ENCODE results near the gene PEX14.
A peak's percentile ranks its signal among the peaks of the same experiment; 100 is the strongest.
"Not testable (repeated sequence)": the region's sequence is repeated elsewhere in the genome, so short reads cannot be mapped to it uniquely, and the experiment has no call there.

PEX14 gene

DNA sequence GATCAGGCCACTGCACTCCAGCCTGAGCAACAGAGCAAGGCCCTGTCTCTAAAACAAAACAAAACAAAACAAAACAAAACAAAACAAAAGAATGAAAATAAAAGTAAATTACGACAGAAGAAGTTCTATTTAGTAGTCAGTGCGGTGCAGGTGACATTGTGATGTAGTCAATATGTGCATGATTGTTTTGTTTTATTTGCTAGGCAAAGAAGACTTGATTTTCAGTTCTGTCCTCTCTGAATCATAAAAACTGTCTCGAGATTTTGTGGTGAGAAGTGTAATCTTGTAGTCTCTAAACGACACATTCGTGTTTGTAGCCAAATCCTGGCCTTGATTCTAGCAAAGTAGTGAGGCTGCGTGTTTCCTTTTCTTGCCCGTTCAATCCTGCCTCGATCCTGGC, 23.5 kb downstream of the PEX14 start:
- no peak overlapping the region for H3K27ac Mint-ChIP-seq
- peaks cover 13% of the 10 kb centered on the region for H3K36me3 Mint-ChIP-seq (ENCODE audit: low read depth)
- H3K4me3 Mint-ChIP-seq, result no peak overlapping the region
- H3K27me3 Mint-ChIP-seq, result no peaks in the 10 kb centered on the region
- no peaks in the 10 kb centered on the region for H3K9me3 Mint-ChIP-seq
- H3K4me1 Mint-ChIP-seq (ENCODE audit: low read depth), result peaks cover 61% of the 10 kb centered on the region

DNA sequence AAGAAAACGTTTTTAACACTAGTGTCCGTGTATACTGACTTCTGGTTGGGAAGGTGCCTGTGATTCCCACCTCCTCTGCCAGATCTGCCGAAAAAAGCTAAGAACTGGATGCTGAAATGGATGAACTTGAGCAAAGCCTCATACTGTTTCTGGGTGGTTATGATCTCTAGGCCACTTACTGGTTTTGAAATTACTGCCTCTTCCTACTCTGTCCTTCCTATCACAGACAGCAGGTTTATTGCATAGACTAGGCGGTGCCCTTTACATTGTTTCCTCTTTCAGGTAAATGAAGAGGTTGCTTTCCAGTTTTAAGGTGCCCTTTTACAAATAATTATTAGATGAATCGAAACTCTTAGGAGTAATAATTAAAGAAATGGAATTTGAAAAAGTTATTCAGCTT, 27.5 kb downstream of the PEX14 start:
- H3K4me1 Mint-ChIP-seq (ENCODE audit: low read depth), result peaks cover 34% of the 10 kb centered on the region
- H3K27ac Mint-ChIP-seq, result no peak overlapping the region
- H3K27me3 Mint-ChIP-seq, result no peaks in the 10 kb centered on the region
- H3K9me3 Mint-ChIP-seq, result no peaks in the 10 kb centered on the region
- peaks cover 5% of the 10 kb centered on the region for H3K36me3 Mint-ChIP-seq (ENCODE audit: low read depth)
- H3K4me3 Mint-ChIP-seq, result no peak overlapping the region

DNA sequence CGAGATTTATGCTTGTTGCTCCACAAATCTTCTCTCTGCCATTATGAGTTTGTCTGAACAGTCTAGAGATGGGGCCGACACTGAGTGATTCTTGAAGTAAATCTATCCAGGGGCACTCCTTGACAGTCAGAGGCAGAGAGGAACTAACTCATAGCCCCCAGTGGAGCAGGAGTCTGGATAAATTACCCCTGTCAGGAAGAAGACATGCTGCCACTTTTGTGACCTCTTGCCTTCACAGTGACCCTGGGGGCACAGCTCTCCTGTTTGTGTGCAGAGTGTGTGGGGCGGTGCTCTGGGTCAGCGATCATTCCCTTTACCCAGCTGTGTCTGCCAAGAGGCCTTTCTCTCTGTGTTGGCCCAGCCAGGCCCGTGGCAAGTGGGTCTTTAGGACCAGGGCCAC, 29.5 kb downstream of the PEX14 start:
- Mint-ChIP-seq H3K9me3 (no peaks in the 10 kb centered on the region), H3K4me1 (ENCODE audit: low read depth) (peaks cover 27% of the 10 kb centered on the region), H3K36me3 (ENCODE audit: low read depth) (no peaks in the 10 kb centered on the region), H3K27me3 (no peaks in the 10 kb centered on the region), H3K27ac (no peak overlapping the region), H3K4me3 (no peak overlapping the region)

DNA sequence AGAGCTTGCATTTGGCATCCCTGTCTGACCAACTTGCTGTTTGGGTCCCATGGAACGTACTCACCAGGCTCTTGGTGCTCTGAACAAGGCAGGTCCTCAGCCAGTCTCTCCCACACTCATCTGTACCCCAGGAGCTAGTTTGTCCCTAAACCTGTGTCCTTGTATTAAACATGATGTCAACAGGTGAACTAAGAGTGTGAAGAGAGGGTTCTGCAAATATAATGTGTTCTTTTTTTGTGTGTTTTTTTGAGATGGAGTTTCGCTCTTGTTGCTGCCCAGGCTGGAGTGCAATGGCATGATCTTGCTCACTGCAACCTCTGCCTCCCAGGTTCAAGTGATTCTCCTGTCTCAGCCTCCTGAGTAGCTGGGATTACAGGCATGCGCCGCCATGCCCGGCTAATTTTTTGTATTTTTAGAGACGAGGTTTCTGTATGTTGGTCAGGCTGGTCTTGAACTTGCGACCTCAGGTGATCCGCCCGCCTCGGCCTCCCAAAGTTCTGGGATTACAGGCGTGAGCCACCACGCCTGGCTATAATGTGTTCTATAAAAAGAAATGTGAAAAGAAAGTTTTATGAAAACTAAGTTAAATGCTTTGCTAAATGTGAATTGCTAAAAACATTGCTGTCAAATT, 31.4 kb downstream of the PEX14 start:
- not testable (repeated sequence) for H3K4me3 Mint-ChIP-seq

DNA sequence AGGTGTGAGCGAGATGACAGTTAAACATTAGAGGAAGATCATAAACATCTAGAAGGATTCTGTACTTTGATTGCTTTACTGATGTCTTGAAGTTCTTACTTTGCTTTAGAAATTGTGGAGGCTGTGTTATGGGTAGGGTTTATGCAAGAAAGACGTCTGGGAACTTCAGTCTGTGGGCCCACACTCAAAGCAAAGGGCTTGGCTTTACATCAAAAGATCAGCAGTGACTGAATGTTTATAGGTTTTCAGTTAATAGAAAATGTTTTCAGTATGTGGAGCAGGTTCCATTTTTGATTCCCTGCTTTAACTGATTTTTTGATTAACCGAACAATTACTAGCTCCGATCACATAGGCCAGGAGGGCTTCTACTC, 31.9 kb downstream of the PEX14 start:
- H3K27ac Mint-ChIP-seq, result no peak overlapping the region

More for the DNA sequence above, 31.4 kb downstream of the PEX14 start:
- not testable (repeated sequence) for H3K27ac Mint-ChIP-seq; H3K9me3 Mint-ChIP-seq; H3K27me3 Mint-ChIP-seq; H3K36me3 Mint-ChIP-seq (ENCODE audit: low read depth)
- peaks cover 41% of the 10 kb centered on the region for H3K4me1 Mint-ChIP-seq (ENCODE audit: low read depth)

DNA sequence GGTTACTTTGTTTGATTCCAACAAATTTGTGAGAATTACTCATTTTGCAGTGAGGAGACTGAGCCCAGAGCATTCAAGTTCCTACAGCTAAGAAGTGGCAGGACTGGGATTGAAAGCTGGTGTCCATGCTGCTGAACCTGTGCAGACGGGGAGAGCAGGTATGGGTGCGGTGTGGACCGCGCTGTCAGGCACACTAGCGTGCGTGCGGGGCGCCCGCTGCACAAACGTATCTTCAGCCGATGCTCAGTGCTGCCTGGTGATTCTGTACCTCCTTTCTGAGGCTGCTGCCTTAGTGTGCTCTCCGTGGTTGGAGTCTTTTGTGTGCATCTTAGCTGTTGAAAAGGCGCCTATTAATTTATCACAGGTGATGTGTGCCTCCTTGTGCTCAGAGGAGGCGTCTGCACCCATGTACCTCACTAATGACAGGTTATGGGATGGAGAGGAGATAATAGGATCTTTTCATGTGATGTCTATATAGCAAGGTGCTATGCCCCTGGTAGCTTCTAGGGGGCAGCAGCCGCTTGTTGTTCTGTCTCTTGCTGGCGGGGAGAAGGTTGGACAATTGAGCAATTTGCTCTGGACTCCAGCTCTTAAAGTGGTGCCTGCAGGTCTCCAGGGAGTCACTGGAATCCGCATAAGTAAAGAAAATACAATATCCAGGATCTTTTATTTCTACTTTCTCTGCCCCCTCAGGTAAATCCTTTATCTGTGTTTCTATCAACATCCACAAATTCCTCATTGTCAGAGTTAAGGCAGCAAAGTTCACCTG, 32.5 kb downstream of the PEX14 start:
- no peaks in the 10 kb centered on the region for H3K36me3 Mint-ChIP-seq (ENCODE audit: low read depth)
- H3K27me3 Mint-ChIP-seq, result no peaks in the 10 kb centered on the region
- peaks cover 45% of the 10 kb centered on the region for H3K4me1 Mint-ChIP-seq (ENCODE audit: low read depth)
- H3K27ac Mint-ChIP-seq, result peak overlapping the region; percentile 31
- no peaks in the 10 kb centered on the region for H3K9me3 Mint-ChIP-seq
- no peak overlapping the region for H3K4me3 Mint-ChIP-seq

More for the DNA sequence above, 31.9 kb downstream of the PEX14 start:
- no peaks in the 10 kb centered on the region for H3K36me3 Mint-ChIP-seq (ENCODE audit: low read depth)
- no peak overlapping the region for H3K4me3 Mint-ChIP-seq
- peaks cover 45% of the 10 kb centered on the region for H3K4me1 Mint-ChIP-seq (ENCODE audit: low read depth)
- H3K9me3 Mint-ChIP-seq, result no peaks in the 10 kb centered on the region
- H3K27me3 Mint-ChIP-seq, result no peaks in the 10 kb centered on the region

GRCh38 chr1:10508511-10508951, 33.8 kb downstream of the PEX14 start:
- no peak overlapping the region for H3K4me3 Mint-ChIP-seq
- peaks cover 55% of the 10 kb centered on the region for H3K4me1 Mint-ChIP-seq (ENCODE audit: low read depth)

GRCh38 chr1:10509809-10510509, 35.2 kb downstream of the PEX14 start:
- Mint-ChIP-seq H3K27ac (peak overlapping the region; percentile 90), H3K27me3 (no peaks in the 10 kb centered on the region), H3K4me1 (ENCODE audit: low read depth) (peaks cover 70% of the 10 kb centered on the region), H3K36me3 (ENCODE audit: low read depth) (no peaks in the 10 kb centered on the region), H3K9me3 (no peaks in the 10 kb centered on the region), H3K4me3 (peak overlapping the region; percentile 49)

More at GRCh38 chr1:10508511-10508951, 33.8 kb downstream of the PEX14 start:
- Mint-ChIP-seq H3K36me3 (ENCODE audit: low read depth) (no peaks in the 10 kb centered on the region), H3K9me3 (no peaks in the 10 kb centered on the region), H3K27ac (no peak overlapping the region), H3K27me3 (no peaks in the 10 kb centered on the region)

GRCh38 chr1:10510520-10511493, 36.1 kb downstream of the PEX14 start:
- Mint-ChIP-seq H3K36me3 (ENCODE audit: low read depth) (no peaks in the 10 kb centered on the region), H3K4me1 (ENCODE audit: low read depth) (peaks cover 76% of the 10 kb centered on the region), H3K4me3 (peak overlapping the region; percentile 49), H3K27ac (peak overlapping the region; percentile 90), H3K9me3 (no peaks in the 10 kb centered on the region), H3K27me3 (no peaks in the 10 kb centered on the region)

DNA sequence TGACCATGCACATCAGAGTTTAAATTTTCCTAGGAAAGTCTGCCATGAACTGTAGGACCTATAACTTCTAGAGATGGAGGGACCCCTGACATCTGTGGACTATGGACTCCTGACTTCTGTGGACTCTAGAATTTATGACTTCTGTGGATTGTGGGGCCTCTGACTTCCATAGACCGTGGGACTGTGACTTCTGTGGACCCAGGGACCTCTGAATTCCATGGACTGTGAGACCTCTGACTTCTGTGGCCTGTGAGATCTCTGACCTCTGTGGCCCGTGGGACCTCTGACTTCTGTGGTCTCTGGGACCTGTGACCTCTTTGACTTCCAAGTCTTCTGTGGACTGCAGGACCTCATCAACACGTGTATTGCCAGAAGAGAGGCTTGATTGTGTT, 36.7 kb downstream of the PEX14 start:
- H3K4me3 Mint-ChIP-seq, result peak overlapping the region; percentile 49
- H3K36me3 Mint-ChIP-seq (ENCODE audit: low read depth), result no peaks in the 10 kb centered on the region
- peaks cover 82% of the 10 kb centered on the region for H3K4me1 Mint-ChIP-seq (ENCODE audit: low read depth)
- no peaks in the 10 kb centered on the region for H3K27me3 Mint-ChIP-seq
- H3K27ac Mint-ChIP-seq, result peak overlapping the region; percentile 90
- no peaks in the 10 kb centered on the region for H3K9me3 Mint-ChIP-seq

GRCh38 chr1:10513199-10513598, 38.4 kb downstream of the PEX14 start:
- no peaks in the 10 kb centered on the region for H3K9me3 Mint-ChIP-seq

DNA sequence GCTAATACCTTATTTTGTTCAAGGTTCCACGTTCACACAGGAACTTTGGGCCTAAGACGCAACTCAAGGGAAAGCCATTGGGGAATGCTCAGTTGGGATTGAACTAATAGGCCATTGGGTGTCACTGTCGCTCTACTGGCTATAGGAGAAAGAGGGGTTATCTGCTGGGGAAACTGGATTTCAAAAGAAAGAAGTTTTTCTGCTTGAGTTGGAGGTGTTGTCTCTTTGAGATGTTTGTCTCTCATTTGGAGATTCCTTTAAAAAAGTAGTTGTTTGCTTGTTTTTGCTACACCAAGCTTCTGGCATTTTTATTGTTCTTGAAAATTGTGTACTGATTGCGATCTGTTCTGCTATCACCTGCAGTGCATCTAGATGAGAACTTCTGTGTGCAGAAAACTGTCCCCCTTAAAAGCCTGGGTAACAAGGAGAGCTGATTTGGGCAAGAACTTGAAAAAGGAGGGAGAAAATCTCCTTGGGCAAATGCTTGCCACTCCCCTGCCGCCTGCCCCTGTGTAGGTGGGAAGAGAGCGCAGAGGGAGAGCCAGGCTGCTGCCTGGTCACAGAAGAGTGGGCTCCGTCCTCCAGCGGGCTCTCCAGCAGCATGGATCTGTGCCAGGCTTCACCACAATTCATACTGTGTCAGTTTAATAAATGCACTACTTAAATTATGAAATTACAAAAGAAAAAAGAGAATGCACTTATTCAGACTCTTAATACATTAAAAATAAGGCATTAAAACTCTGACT, 39.9 kb downstream of the PEX14 start:
- Mint-ChIP-seq H3K27ac (no peak overlapping the region), H3K4me1 (ENCODE audit: low read depth) (peaks cover 81% of the 10 kb centered on the region), H3K9me3 (no peaks in the 10 kb centered on the region), H3K4me3 (no peak overlapping the region), H3K36me3 (ENCODE audit: low read depth) (peaks cover 1% of the 10 kb centered on the region), H3K27me3 (no peaks in the 10 kb centered on the region)

More at GRCh38 chr1:10513199-10513598, 38.4 kb downstream of the PEX14 start:
- peaks cover 88% of the 10 kb centered on the region for H3K4me1 Mint-ChIP-seq (ENCODE audit: low read depth)
- peak overlapping the region; percentile 66 for H3K27ac Mint-ChIP-seq
- H3K4me3 Mint-ChIP-seq, result peak overlapping the region; percentile 4
- H3K27me3 Mint-ChIP-seq, result no peaks in the 10 kb centered on the region
- H3K36me3 Mint-ChIP-seq (ENCODE audit: low read depth), result no peaks in the 10 kb centered on the region

DNA sequence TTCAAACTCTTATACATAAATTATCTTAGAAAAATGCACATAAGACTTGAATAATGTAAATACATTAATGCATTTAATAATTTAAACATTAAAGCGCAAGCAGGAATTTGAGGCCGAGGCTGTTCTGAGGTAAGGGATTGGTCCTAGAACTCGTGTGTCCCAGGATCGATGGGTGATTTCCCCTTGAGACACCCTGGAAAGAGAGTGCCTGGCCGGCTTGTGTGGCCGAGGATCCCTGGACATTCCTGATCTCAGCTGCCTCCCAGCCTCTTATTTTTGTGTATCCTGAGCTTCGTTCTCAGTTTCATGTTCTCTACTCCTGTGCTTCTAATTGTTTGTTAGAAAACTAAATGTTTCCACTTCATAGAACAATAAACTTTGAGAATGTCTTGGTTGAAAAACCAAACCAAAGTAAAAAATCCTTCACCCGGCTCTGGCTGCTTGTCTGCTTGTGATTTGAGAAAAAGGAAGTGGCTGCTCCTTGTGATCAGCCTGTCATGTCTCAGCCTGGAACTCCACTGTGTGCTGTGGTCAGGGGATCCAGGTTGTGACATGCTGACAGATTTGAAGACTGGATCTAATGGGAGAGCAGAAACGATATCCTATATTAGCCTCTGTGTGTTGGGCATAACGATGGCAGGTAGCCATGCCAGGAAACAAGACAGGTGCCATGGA, 40.7 kb downstream of the PEX14 start:
- H3K9me3 Mint-ChIP-seq, result no peaks in the 10 kb centered on the region
- H3K27me3 Mint-ChIP-seq, result no peaks in the 10 kb centered on the region
- peaks cover 74% of the 10 kb centered on the region for H3K4me1 Mint-ChIP-seq (ENCODE audit: low read depth)
- peak overlapping the region; percentile 18 for H3K4me3 Mint-ChIP-seq
- peak overlapping the region; percentile 13 for H3K27ac Mint-ChIP-seq
- peaks cover 4% of the 10 kb centered on the region for H3K36me3 Mint-ChIP-seq (ENCODE audit: low read depth)

All from stimulated activated naive CD8-positive, alpha-beta T cell treated with anti-CD3 and anti-CD28 coated beads, Interleukin-15, Interleukin-2, amounts not matched to agents 100 ng/mL and 50 ng/mL, for 24 hours (primary cell).